ENCODE results near the gene RABL6.
"Not testable (repeated sequence)": the region's sequence is repeated elsewhere in the genome, so short reads cannot be mapped to it uniquely, and the experiment has no call there.

DNA sequence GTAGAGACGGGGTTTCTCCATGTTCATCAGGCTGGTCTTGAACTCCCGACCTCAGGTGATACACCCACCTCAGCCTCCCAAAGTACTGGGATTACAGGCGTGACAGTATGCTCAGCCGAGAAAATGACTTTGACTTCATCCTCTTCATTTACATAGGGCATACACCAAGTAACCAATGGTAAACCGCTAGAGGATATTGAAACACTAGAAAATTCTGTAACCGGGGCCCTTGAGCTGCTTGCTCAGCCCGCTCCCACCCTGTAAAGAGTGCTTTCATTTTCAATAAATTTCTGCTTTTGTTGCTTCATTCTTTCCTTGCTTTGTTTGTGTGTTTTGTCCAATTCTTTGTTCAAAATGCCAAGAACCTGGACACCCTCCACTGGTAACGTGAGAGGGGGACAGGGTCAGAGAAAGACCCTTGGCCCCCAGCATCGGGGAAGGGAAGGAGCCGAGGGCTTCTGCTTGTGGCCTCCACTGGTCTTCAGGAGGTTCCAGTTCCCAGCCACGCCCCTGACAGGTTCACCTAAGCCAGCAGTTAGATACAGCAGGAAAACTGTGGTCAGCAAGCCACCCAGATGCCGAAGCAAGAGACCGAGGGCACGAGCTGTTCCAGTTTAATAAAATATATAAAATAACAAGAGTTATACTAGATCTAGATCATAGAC lies 41.9 kb upstream of the RABL6 start:
- not testable (repeated sequence) for TF ChIP-seq POLR2AphosphoS5, POLR2A, EP300 (IDR thresholded peaks at IDR 0.05)
- TF ChIP-seq, protein P1, sequence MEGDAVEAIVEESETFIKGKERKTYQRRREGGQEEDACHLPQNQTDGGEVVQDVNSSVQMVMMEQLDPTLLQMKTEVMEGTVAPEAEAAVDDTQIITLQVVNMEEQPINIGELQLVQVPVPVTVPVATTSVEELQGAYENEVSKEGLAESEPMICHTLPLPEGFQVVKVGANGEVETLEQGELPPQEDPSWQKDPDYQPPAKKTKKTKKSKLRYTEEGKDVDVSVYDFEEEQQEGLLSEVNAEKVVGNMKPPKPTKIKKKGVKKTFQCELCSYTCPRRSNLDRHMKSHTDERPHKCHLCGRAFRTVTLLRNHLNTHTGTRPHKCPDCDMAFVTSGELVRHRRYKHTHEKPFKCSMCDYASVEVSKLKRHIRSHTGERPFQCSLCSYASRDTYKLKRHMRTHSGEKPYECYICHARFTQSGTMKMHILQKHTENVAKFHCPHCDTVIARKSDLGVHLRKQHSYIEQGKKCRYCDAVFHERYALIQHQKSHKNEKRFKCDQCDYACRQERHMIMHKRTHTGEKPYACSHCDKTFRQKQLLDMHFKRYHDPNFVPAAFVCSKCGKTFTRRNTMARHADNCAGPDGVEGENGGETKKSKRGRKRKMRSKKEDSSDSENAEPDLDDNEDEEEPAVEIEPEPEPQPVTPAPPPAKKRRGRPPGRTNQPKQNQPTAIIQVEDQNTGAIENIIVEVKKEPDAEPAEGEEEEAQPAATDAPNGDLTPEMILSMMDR (IDR thresholded peaks at IDR 0.05) = not testable (repeated sequence)

Data from suprapubic skin (tissue), 4 donors.